H9 (cell line): Measurements from ENCODE around the gene DCAF7. TPM values are rescaled to one million over a fixed set of nuclear protein-coding genes. Genes with fewer than 3 reads are reported as not detected.

ENCODE experiments used
- DNase-seq: peaks from one replicate; pipeline ENCODE4 v3.0.0-alpha.2; 2017
- H2AFZ ChIP-seq: one replicate; pipeline ENCODE4 v1.6.1; 2013; ENCODE audit warnings: mild to moderate bottlenecking, low read length, control low read depth, moderate library complexity
- H2AK5ac ChIP-seq: 2 replicates; pipeline ENCODE4 v1.6.1; 2013; ENCODE audit warnings: low read length, control low read depth, mixed read lengths; ENCODE audit not compliant: insufficient read length
- H2BK120ac ChIP-seq: one replicate; pipeline ENCODE4 v1.6.1; 2013; ENCODE audit warnings: low read depth, mild to moderate bottlenecking, low read length, control low read depth, inconsistent platforms; ENCODE audit not compliant: poor library complexity, severe bottlenecking
- H2BK12ac ChIP-seq: 2 replicates; pipeline ENCODE4 v1.6.1; 2013; ENCODE audit warnings: low read length, control low read depth, mixed read lengths, low read depth; ENCODE audit not compliant: insufficient read length
- H2BK15ac ChIP-seq: 2 replicates; pipeline ENCODE4 v1.6.1; 2013; ENCODE audit warnings: low read depth, low read length, control low read depth
- H2BK20ac ChIP-seq: one replicate; pipeline ENCODE4 v1.6.1; 2013; ENCODE audit warnings: low read depth, mild to moderate bottlenecking, low read length, control low read depth, inconsistent platforms; ENCODE audit not compliant: poor library complexity, severe bottlenecking
- H2BK5ac ChIP-seq: 2 replicates; pipeline ENCODE4 v1.6.1; 2013; ENCODE audit warnings: low read length, control low read depth, mixed read lengths; ENCODE audit not compliant: insufficient read length
- H3K14ac ChIP-seq: 2 replicates; pipeline ENCODE4 v1.6.1; 2013; ENCODE audit warnings: low read length, control low read depth; ENCODE audit not compliant: insufficient read depth
- H3K18ac ChIP-seq: 2 replicates; pipeline ENCODE4 v1.6.1; 2013; ENCODE audit warnings: low read depth, mild to moderate bottlenecking, mixed read lengths, low read length, control low read depth; ENCODE audit not compliant: insufficient read length
- H3K23ac ChIP-seq: 2 replicates; pipeline ENCODE4 v1.6.1; 2013; ENCODE audit warnings: low read length, control low read depth, mixed read lengths, low read depth; ENCODE audit not compliant: insufficient read length
- H3K23me2 ChIP-seq: 2 replicates; pipeline ENCODE4 v1.6.1; 2013; ENCODE audit warnings: low read depth, mild to moderate bottlenecking, mixed read lengths, low read length, control low read depth; ENCODE audit not compliant: insufficient read length, poor library complexity, severe bottlenecking
- H3K27ac ChIP-seq: 2 replicates; pipeline ENCODE4 v1.5.1; 2013; ENCODE audit warnings: low read length, control low read depth, mixed read lengths, low read depth; ENCODE audit not compliant: insufficient read length
- H3K27me3 ChIP-seq: 2 replicates; pipeline ENCODE4 v1.6.1; 2013; ENCODE audit warnings: low read length, control low read depth, inconsistent platforms; ENCODE audit not compliant: insufficient read depth
- H3K4ac ChIP-seq: 2 replicates; pipeline ENCODE4 v1.6.1; 2013; ENCODE audit warnings: low read depth, mild to moderate bottlenecking, control low read depth, inconsistent platforms, low read length, moderate library complexity
- H3K4me1 ChIP-seq: 2 replicates; pipeline ENCODE4 v1.6.1; 2013; ENCODE audit warnings: low read length, control low read depth, inconsistent platforms; ENCODE audit not compliant: insufficient read depth
- H3K4me2 ChIP-seq: 2 replicates; pipeline ENCODE4 v1.6.1; 2013; ENCODE audit warnings: low read length, control low read depth, mixed read lengths; ENCODE audit not compliant: insufficient read length, insufficient read depth
- H3K56ac ChIP-seq: 2 replicates; pipeline ENCODE4 v1.6.1; 2013; ENCODE audit warnings: low read depth, mild to moderate bottlenecking, mixed read lengths, low read length, control low read depth; ENCODE audit not compliant: insufficient read length
- H3K79me1 ChIP-seq: 2 replicates; pipeline ENCODE4 v1.6.1; 2013; ENCODE audit warnings: low read depth, mild to moderate bottlenecking, moderate library complexity, low read length, control low read depth, inconsistent platforms; ENCODE audit not compliant: insufficient read depth, poor library complexity, severe bottlenecking
- H3K79me2 ChIP-seq: 2 replicates; pipeline ENCODE4 v1.6.1; 2013; ENCODE audit warnings: low read length, control low read depth, inconsistent platforms; ENCODE audit not compliant: insufficient read depth
- H3K9ac ChIP-seq: 2 replicates; pipeline ENCODE4 v1.6.1; 2013; ENCODE audit warnings: low read length, control low read depth, mixed read lengths; ENCODE audit not compliant: insufficient read length; ENCODE audit errors: extremely low read depth
- H3K9me3 ChIP-seq: one replicate; pipeline ENCODE4 v1.6.1; 2013; ENCODE audit warnings: low read depth, low read length, inconsistent platforms; ENCODE audit not compliant: control insufficient read depth
- H3T11ph ChIP-seq: one replicate; pipeline ENCODE4 v1.6.1; 2013; ENCODE audit warnings: mild to moderate bottlenecking, low read length, control low read depth, inconsistent platforms
- H4K20me1 ChIP-seq: one replicate; pipeline ENCODE4 v1.6.1; 2013; ENCODE audit not compliant: control insufficient read depth, insufficient read length, insufficient read depth
- H4K5ac ChIP-seq: 2 replicates; pipeline ENCODE4 v1.6.1; 2013; ENCODE audit warnings: low read depth, mild to moderate bottlenecking, mixed read lengths, low read length, control low read depth; ENCODE audit not compliant: insufficient read length
- H4K8ac ChIP-seq: replicated peaks from 2 replicates; pipeline ENCODE4 v1.6.1; 2013; ENCODE audit warnings: low read length, control low read depth, mixed read lengths, low read depth; ENCODE audit not compliant: insufficient read length
- H4K91ac ChIP-seq: 2 replicates; pipeline ENCODE4 v1.6.1; 2013; ENCODE audit warnings: low read depth, mild to moderate bottlenecking, moderate library complexity, mixed read lengths, low read length, control low read depth; ENCODE audit not compliant: insufficient read length
- H3K27ac Mint-ChIP-seq, 3 experiments: 2 replicates in 2 of 3; 3 replicates in 1 of 3; pipeline ENCODE4 v1.8.0; 2020 to 2021; ENCODE audit warnings: mixed read lengths in 3 of 3, mild to moderate bottlenecking in 1 of 3, moderate library complexity in 1 of 3
- H3K27me3 Mint-ChIP-seq: 2 replicates; pipeline ENCODE4 v1.8.0; 2021; ENCODE audit warnings: low read depth, mild to moderate bottlenecking, moderate library complexity, mixed read lengths
- H3K36me3 Mint-ChIP-seq, 3 experiments: 2 replicates in 2 of 3; 3 replicates in 1 of 3; pipeline ENCODE4 v1.8.0; 2020 to 2021; ENCODE audit warnings: low read depth in 3 of 3, mixed read lengths in 3 of 3; ENCODE audit not compliant: insufficient read depth in 1 of 3
- H3K4me1 Mint-ChIP-seq, 2 experiments: 2 replicates each; pipeline ENCODE4 v1.8.0; 2020; ENCODE audit warnings: mixed read lengths in 2 of 2
- H3K4me3 Mint-ChIP-seq, 2 experiments: 2 replicates in 1 of 2; 3 replicates in 1 of 2; pipeline ENCODE4 v1.8.0; 2020 to 2021; ENCODE audit warnings: mild to moderate bottlenecking in 2 of 2, mixed read lengths in 2 of 2, moderate library complexity in 1 of 2
- H3K9me3 Mint-ChIP-seq, 2 experiments: 2 replicates in 1 of 2; 3 replicates in 1 of 2; pipeline ENCODE4 v1.8.0; 2020; ENCODE audit warnings: mild to moderate bottlenecking in 2 of 2, mixed read lengths in 2 of 2, moderate library complexity in 1 of 2
- CTCF ChIP-seq: fragments of 200-600 bp; sonication (generic); conservative IDR thresholded peaks from 3 replicates; pipeline ENCODE4 v1.8.0; 2021; ENCODE audit warnings: antibody characterized with exemption, mild to moderate bottlenecking
- WGBS: extraction: QIAGEN DNeasy Blood & Tissue Kit; methylation state at CpG from one replicate; pipeline ENCODE4 v1.1.7; 2013; ENCODE audit warnings: missing lambda C conversion rate, low lambda C conversion rate, mixed read lengths; ENCODE audit not compliant: insufficient read length; ENCODE audit errors: extremely low coverage; 5-methylcytosine and 5-hydroxymethylcytosine counted together
- total RNA-seq: library from RNA; stranded (reverse); gene quantifications from 2 replicates; pipeline ENCODE4 v1.2.1, GENCODE V29; 2021

DCAF7 gene
- total RNA-seq, 1 experiment from 2014 or later = 86.2 TPM

DNA sequence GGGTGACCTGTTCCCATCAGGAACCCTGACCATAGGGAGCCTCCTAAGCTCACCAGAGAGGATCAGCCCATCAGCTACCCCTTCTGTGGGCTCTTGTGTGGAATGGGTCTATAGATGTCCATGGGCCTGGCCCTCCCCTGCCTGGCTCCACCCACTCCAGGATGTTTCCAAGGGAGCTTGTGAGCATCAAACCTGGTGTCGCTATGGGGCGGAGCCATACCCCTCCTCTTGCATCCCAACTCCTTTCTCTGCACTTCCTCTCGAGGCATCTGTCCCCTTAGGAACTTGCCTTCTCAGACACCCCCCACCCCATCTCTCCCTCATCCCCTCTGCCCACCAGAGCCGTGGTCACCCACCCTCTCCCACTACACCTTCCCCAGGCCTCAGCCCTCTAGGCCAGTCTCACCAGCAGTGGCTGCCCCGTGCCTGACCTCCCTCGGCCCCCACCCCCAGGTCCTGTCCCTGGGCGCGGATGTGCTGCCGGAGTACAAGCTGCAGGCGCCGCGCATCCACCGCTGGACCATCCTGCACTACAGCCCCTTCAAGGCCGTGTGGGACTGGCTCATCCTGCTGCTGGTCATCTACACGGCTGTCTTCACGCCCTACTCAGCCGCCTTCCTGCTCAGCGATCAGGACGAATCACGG is 16.7 kb upstream of the DCAF7 start:
- Histone ChIP-seq H3K4me1 (peaks cover 6% of the 10 kb centered on the region; the same call in 1 of the 2 replicates), H2BK20ac (no peak overlapping the region), H3K27me3 (no peaks in the 10 kb centered on the region), H3K4ac (no peak overlapping the region), H3K56ac (no peak overlapping the region), H3K9ac (no peak overlapping the region), H3K23me2 (peaks cover 6% of the 10 kb centered on the region), H2BK120ac (no peak overlapping the region), H3K79me1 (no peaks in the 10 kb centered on the region), H2BK12ac (no peak overlapping the region), H4K91ac (no peak overlapping the region), H2AK5ac (no peak overlapping the region), H4K20me1 (no peaks in the 10 kb centered on the region), H3K14ac (peak overlapping the region; percentile 6; the same call in 1 of the 2 replicates), H4K8ac (no peak overlapping the region), H3K79me2 (no peaks in the 10 kb centered on the region), H2AFZ (no peak overlapping the region), H3K27ac (no peak overlapping the region), H3K18ac (no peak overlapping the region), H3K9me3 (no peaks in the 10 kb centered on the region), H3T11ph (no peak overlapping the region), H3K4me2 (no peak overlapping the region), H2BK15ac (no peak overlapping the region), H3K23ac (no peak overlapping the region), H4K5ac (no peak overlapping the region), H2BK5ac (no peak overlapping the region)
- DNase-seq = no peak
- Mint-ChIP-seq H3K4me1 (peaks cover 12 to 14% of the 10 kb centered on the region in 2 experiments), H3K27me3 (peaks cover 8% of the 10 kb centered on the region), H3K36me3 (no peaks in the 10 kb centered on the region; a peak in 1 of 7 replicates), H3K9me3 (no peaks in the 10 kb centered on the region; a peak in 1 of 5 replicates), H3K27ac (no peak overlapping the region), H3K4me3 (no peak overlapping the region)
- no peak for TF ChIP-seq CTCF
- WGBS = no CpG with 5 or more reads among the region's 20 CpGs
